ENCODE results near the gene SLC24A3. TPM values are rescaled to one million over a fixed set of nuclear protein-coding genes. Genes with fewer than 3 reads are reported as not detected.

Gene SLC24A3
- total and polyA plus RNA-seq, 2 experiments from 2014 or later: 0.48 to 1.7 TPM

DNA sequence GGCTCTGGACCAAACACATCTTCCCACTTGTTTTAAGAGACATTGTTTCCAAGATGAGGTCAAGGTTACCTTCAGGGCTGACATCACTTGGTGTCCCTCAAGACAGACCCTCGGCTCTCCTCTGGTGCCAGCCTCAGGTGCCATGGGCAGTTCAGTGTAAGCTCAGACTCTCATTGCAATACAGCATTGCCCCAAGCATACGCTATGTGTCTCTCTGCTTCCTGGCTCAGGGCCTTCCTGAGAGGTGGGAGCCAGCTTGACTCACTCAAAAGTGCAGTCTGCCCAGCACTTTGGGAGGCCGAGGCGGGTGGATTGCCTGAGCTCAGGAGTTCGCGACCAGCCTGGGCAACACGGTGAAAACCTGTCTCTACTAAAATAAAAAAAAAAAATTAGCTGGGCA is 51.7 kb downstream of the SLC24A3 start:
- no peak overlapping the region for H2AFZ ChIP-seq
- no peaks in the 10 kb centered on the region for H3K9me3 ChIP-seq (ENCODE audit: low read depth)
- no peak overlapping the region for H3K4me3 ChIP-seq
- no peak for TF ChIP-seq EZH2phosphoT487 (IDR thresholded peaks at IDR 0.05; ENCODE audit: low read depth, severe bottlenecking, unreplicated experiment)
- TF ChIP-seq, protein P1, sequence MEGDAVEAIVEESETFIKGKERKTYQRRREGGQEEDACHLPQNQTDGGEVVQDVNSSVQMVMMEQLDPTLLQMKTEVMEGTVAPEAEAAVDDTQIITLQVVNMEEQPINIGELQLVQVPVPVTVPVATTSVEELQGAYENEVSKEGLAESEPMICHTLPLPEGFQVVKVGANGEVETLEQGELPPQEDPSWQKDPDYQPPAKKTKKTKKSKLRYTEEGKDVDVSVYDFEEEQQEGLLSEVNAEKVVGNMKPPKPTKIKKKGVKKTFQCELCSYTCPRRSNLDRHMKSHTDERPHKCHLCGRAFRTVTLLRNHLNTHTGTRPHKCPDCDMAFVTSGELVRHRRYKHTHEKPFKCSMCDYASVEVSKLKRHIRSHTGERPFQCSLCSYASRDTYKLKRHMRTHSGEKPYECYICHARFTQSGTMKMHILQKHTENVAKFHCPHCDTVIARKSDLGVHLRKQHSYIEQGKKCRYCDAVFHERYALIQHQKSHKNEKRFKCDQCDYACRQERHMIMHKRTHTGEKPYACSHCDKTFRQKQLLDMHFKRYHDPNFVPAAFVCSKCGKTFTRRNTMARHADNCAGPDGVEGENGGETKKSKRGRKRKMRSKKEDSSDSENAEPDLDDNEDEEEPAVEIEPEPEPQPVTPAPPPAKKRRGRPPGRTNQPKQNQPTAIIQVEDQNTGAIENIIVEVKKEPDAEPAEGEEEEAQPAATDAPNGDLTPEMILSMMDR (IDR thresholded peaks at IDR 0.05; ENCODE audit: poor library complexity): no peak
- no peak for TF ChIP-seq EZH2 (IDR thresholded peaks at IDR 0.05; ENCODE audit: borderline replicate concordance)
- H4K20me1 ChIP-seq (ENCODE audit: insufficient read depth, poor library complexity, severe bottlenecking): no peaks in the 10 kb centered on the region
- H3K9me2 ChIP-seq (replicated peaks; ENCODE audit: insufficient read depth): no peaks in the 10 kb centered on the region
- WGBS (ENCODE audit: low lambda C conversion rate, missing lambda C conversion rate): 96% methylated on average over 7 of the region's 7 CpGs
- no peaks in the 10 kb centered on the region for H3K79me2 ChIP-seq
- H3K4me2 ChIP-seq: no peak overlapping the region
- H3K4me1 ChIP-seq (ENCODE audit: insufficient read depth): no peaks in the 10 kb centered on the region
- no peak overlapping the region for H3K27ac ChIP-seq
- no peaks in the 10 kb centered on the region for H3K36me3 ChIP-seq (replicated peaks; ENCODE audit: insufficient read depth, low read depth)
- no peak for DNase-seq (ENCODE audit: low spot score)
- H3K27me3 ChIP-seq: no peaks in the 10 kb centered on the region

DNA sequence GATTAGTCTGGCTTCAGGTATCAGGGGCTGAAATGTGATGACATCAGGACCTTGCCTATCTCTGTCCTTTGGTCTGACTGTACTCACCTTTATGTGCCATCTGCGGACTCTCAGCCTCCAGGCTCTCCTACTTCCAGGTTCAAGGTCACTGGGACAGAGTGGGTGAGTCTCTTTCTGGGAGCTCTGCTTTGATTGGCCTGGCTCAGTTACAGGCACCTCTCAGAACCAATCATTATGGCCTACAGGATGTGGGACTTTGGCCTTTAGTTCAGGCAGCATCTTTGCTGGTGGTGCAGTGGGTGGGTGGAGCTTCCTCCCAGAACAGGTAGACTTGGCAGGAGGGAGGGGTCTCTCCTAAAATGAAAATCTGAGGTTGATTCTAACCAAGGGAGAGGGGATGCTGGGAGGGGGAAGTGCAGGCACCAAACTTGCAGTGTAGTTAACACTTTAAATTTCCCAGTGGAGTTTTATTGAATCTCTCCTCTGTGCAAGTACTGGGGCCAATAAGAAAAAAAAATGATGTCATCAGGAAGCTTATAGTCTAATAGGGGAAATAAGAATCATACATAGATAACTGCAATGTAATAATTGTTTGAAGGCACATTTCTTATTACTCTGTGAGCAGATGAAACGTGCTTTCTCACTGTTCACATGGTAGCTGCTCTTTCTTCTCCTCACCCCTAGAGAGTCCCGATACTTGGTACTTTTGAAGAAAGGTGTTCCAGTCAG is 53.4 kb downstream of the SLC24A3 start:
- 86% methylated on average over 3 of the region's 3 CpGs for WGBS (ENCODE audit: low lambda C conversion rate, missing lambda C conversion rate)
- no peak for TF ChIP-seq EZH2phosphoT487 (IDR thresholded peaks at IDR 0.05; ENCODE audit: low read depth, severe bottlenecking, unreplicated experiment)
- no peak for TF ChIP-seq EZH2 (IDR thresholded peaks at IDR 0.05; ENCODE audit: borderline replicate concordance)
- TF ChIP-seq, protein P1 (IDR thresholded peaks at IDR 0.05; ENCODE audit: poor library complexity): no peak

DNA sequence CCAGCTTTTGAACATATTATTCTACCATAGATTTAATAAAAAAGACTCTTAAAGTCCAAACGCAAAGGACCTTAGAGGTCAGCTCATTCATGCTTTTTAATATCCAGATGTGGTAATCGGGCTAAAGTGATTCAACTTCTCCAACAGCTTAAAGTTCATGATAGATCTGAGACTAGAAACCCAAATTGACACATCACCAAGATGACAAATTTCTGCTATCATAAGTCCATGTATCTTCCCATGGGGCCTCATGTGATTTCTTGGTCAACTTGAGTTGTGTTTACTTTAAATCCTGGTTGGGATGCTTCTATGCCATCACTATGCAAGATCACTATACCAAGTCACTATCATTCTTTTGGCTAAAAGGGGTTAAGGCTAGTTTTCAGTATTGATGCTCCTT is 56.0 kb downstream of the SLC24A3 start:
- H2AFZ ChIP-seq: no peak overlapping the region
- no peak for TF ChIP-seq EZH2 (IDR thresholded peaks at IDR 0.05; ENCODE audit: borderline replicate concordance)
- TF ChIP-seq, protein P1 (IDR thresholded peaks at IDR 0.05; ENCODE audit: poor library complexity): no peak
- TF ChIP-seq EZH2phosphoT487 (IDR thresholded peaks at IDR 0.05; ENCODE audit: low read depth, severe bottlenecking, unreplicated experiment): no peak
- H3K4me3 ChIP-seq: no peak overlapping the region
- no peaks in the 10 kb centered on the region for H3K9me3 ChIP-seq (ENCODE audit: low read depth)
- WGBS (ENCODE audit: low lambda C conversion rate, missing lambda C conversion rate): 94% methylated on average over 2 of the region's 2 CpGs
- DNase-seq (ENCODE audit: low spot score): no peak
- no peaks in the 10 kb centered on the region for H4K20me1 ChIP-seq (ENCODE audit: insufficient read depth, poor library complexity, severe bottlenecking)
- no peaks in the 10 kb centered on the region for H3K36me3 ChIP-seq (replicated peaks; ENCODE audit: insufficient read depth, low read depth)
- H3K27me3 ChIP-seq: no peaks in the 10 kb centered on the region
- no peaks in the 10 kb centered on the region for H3K9me2 ChIP-seq (replicated peaks; ENCODE audit: insufficient read depth)
- H3K4me1 ChIP-seq (ENCODE audit: insufficient read depth): no peaks in the 10 kb centered on the region
- H3K79me2 ChIP-seq: no peaks in the 10 kb centered on the region
- H3K4me2 ChIP-seq: no peak overlapping the region
- H3K27ac ChIP-seq: no peak overlapping the region

More for the DNA sequence above, 53.4 kb downstream of the SLC24A3 start:
- Histone ChIP-seq H3K79me2 (no peaks in the 10 kb centered on the region), H3K4me1 (ENCODE audit: insufficient read depth) (no peaks in the 10 kb centered on the region), H3K9me2 (replicated peaks; ENCODE audit: insufficient read depth) (no peaks in the 10 kb centered on the region), H3K4me2 (no peak overlapping the region), H3K4me3 (no peak overlapping the region), H3K36me3 (replicated peaks; ENCODE audit: insufficient read depth, low read depth) (no peaks in the 10 kb centered on the region), H3K27ac (no peak overlapping the region), H2AFZ (no peak overlapping the region), H4K20me1 (ENCODE audit: insufficient read depth, poor library complexity, severe bottlenecking) (no peaks in the 10 kb centered on the region), H3K9me3 (ENCODE audit: low read depth) (no peaks in the 10 kb centered on the region), H3K27me3 (no peaks in the 10 kb centered on the region)
- DNase-seq (ENCODE audit: low spot score): no peak
